Activated CD8-positive, alpha-beta memory T cell treated with anti-CD3 and anti-CD28 coated beads for 48 hours (primary cell): ENCODE measurements around the gene SLC2A13.
"Not testable (repeated sequence)": the region's sequence is repeated elsewhere in the genome, so short reads cannot be mapped to it uniquely, and the experiment has no call there.

Source experiments
- DNase-seq, 3 experiments: peaks; one replicate each; pipeline ENCODE4 v3.0.0-alpha.2; 2020; ENCODE audit warnings: low read depth in 2 of 3, low spot score in 2 of 3

Gene SLC2A13

GRCh38 chr12:39824505-39825212, 281.2 kb downstream of the SLC2A13 start:
- no peak for DNase-seq

GRCh38 chr12:39816671-39817185, 289.2 kb downstream of the SLC2A13 start:
- DNase-seq, result no peak

GRCh38 chr12:39815746-39816145, 290.1 kb downstream of the SLC2A13 start:
- no peak for DNase-seq

- DNase-seq, result no peak
These were observed 291.3 kb downstream of the SLC2A13 start for GRCh38 chr12:39814626-39815025.

GRCh38 chr12:39813776-39814175, 292.1 kb downstream of the SLC2A13 start:
- DNase-seq, result no peak

- not testable (repeated sequence) for DNase-seq
These were observed 293.4 kb downstream of the SLC2A13 start for GRCh38 chr12:39812456-39812855.

- no peak for DNase-seq
These were observed 298.8 kb downstream of the SLC2A13 start for GRCh38 chr12:39807043-39807442.

- no peak for DNase-seq
These were observed 300.2 kb downstream of the SLC2A13 start for GRCh38 chr12:39805651-39806050.

- DNase-seq, result no peak
These were observed 301.0 kb downstream of the SLC2A13 start for GRCh38 chr12:39804898-39805297.

GRCh38 chr12:39804479-39804878, 301.4 kb downstream of the SLC2A13 start:
- no peak for DNase-seq

- DNase-seq, result no peak
These were observed 302.7 kb downstream of the SLC2A13 start for GRCh38 chr12:39803151-39803550.

- DNase-seq, result no peak
These were observed 306.9 kb downstream of the SLC2A13 start for GRCh38 chr12:39798977-39799376.

GRCh38 chr12:39798429-39798828, 307.5 kb downstream of the SLC2A13 start:
- DNase-seq, result no peak

- DNase-seq, result no peak
These were observed 310.4 kb downstream of the SLC2A13 start for GRCh38 chr12:39795481-39795880.

- DNase-seq, result no peak
These were observed 312.9 kb downstream of the SLC2A13 start for GRCh38 chr12:39792938-39793337.

GRCh38 chr12:39788239-39788638, 317.6 kb downstream of the SLC2A13 start:
- DNase-seq, result no peak

GRCh38 chr12:39785814-39786213, 320.1 kb downstream of the SLC2A13 start:
- DNase-seq, result not testable (repeated sequence)

GRCh38 chr12:39782026-39782545, 323.8 kb downstream of the SLC2A13 start:
- no peak for DNase-seq

- no peak for DNase-seq
These were observed 324.9 kb downstream of the SLC2A13 start for GRCh38 chr12:39780913-39781446.

GRCh38 chr12:39780411-39780912, 325.4 kb downstream of the SLC2A13 start:
- DNase-seq, result no peak

- DNase-seq, result no peak
These were observed 326.0 kb downstream of the SLC2A13 start for GRCh38 chr12:39779768-39780340.

GRCh38 chr12:39777465-39777864, 328.4 kb downstream of the SLC2A13 start:
- no peak for DNase-seq
